ENCODE results near the gene GPI. TPM values are rescaled to one million over a fixed set of nuclear protein-coding genes. Genes with fewer than 3 reads are reported as not detected.

The GPI gene
- total RNA-seq, 4 donors from 2014 or later = 41.5 to 120 (median 95.2) TPM

GRCh38 chr19:34363930-34364329, 1.1 kb upstream of the GPI start:
- Histone ChIP-seq H3K36me3 (no peaks in the 10 kb centered on the region), H3K4me1 (peaks cover 0 to 7% of the 10 kb centered on the region in 2 donors), H3K4me3 (no peak overlapping the region), H3K27me3 (no peaks in the 10 kb centered on the region), H3K27ac (no peak overlapping the region), H3K9me3 (no peaks in the 10 kb centered on the region)
- intact Hi-C loops (cut with DNase I; ENCODE audit: low total_unique reads) = no loop called here
- TF ChIP-seq CTCF (IDR thresholded peaks at IDR 0.05) (no peak), POLR2A (IDR thresholded peaks at IDR 0.05) (no peak)
- DNase-seq = no peak

GRCh38 chr19:34364462-34364829, 550 bp upstream of the GPI start:
- Histone ChIP-seq H3K36me3 (no peaks in the 10 kb centered on the region), H3K9me3 (no peaks in the 10 kb centered on the region), H3K27me3 (no peaks in the 10 kb centered on the region), H3K4me1 (peaks cover 0 to 7% of the 10 kb centered on the region in 2 donors), H3K4me3 (peak overlapping the region; percentile 61 to 75), H3K27ac (peak overlapping the region; percentile 57 to 66)
- intact Hi-C loops (cut with DNase I; ENCODE audit: low total_unique reads) = no loop called here
- no peak for DNase-seq
- TF ChIP-seq CTCF (IDR thresholded peaks at IDR 0.05) = no peak

- peak; percentile 23 to 35 for DNase-seq
- TF ChIP-seq POLR2A (IDR thresholded peaks at IDR 0.05) (no peak), CTCF (IDR thresholded peaks at IDR 0.05) (no peak)
- no peaks in the 10 kb centered on the region for H3K27me3 ChIP-seq
- H3K36me3 ChIP-seq = no peaks in the 10 kb centered on the region
- peaks cover 0 to 7% of the 10 kb centered on the region in 2 donors for H3K4me1 ChIP-seq
- peak overlapping the region; percentile 57 to 66 for H3K27ac ChIP-seq
- intact Hi-C loops (cut with DNase I; ENCODE audit: low total_unique reads) = no loop called here
- no peaks in the 10 kb centered on the region for H3K9me3 ChIP-seq
- H3K4me3 ChIP-seq = peak overlapping the region; percentile 61 to 75
These were observed 736 bp downstream of the GPI start for GRCh38 chr19:34365463-34366401.

GRCh38 chr19:34366738-34367623, 2.0 kb downstream of the GPI start:
- Histone ChIP-seq H3K36me3 (no peaks in the 10 kb centered on the region), H3K4me1 (peaks cover 0 to 7% of the 10 kb centered on the region in 2 donors), H3K27ac (no peak overlapping the region), H3K27me3 (no peaks in the 10 kb centered on the region), H3K4me3 (no peak overlapping the region), H3K9me3 (no peaks in the 10 kb centered on the region)
- no peak for DNase-seq
- intact Hi-C loops (cut with DNase I; ENCODE audit: low total_unique reads) = no loop called here
- TF ChIP-seq CTCF (IDR thresholded peaks at IDR 0.05) = no peak
- TF ChIP-seq POLR2A (IDR thresholded peaks at IDR 0.05) = no peak

GRCh38 chr19:34367624-34367957, 2.6 kb downstream of the GPI start:
- Histone ChIP-seq H3K9me3 (no peaks in the 10 kb centered on the region), H3K36me3 (no peaks in the 10 kb centered on the region), H3K4me3 (no peak overlapping the region), H3K4me1 (peaks cover 0 to 7% of the 10 kb centered on the region in 2 donors), H3K27me3 (no peaks in the 10 kb centered on the region), H3K27ac (no peak overlapping the region)
- TF ChIP-seq CTCF (IDR thresholded peaks at IDR 0.05) (no peak), POLR2A (IDR thresholded peaks at IDR 0.05) (no peak)
- no peak for DNase-seq
- intact Hi-C loops (cut with DNase I; ENCODE audit: low total_unique reads) = no loop called here

All from uterus (tissue), 4 donors.